ENCODE data around the gene KCNK15.

KCNK15 gene

GRCh38 chr20:44715499-44716308, 30.0 kb upstream of the KCNK15 start:
- no peak for DNase-seq (ENCODE audit: low read depth)

GRCh38 chr20:44716309-44717106, 29.2 kb upstream of the KCNK15 start:
- DNase-seq (ENCODE audit: low read depth), result no peak

GRCh38 chr20:44717986-44718385, 27.7 kb upstream of the KCNK15 start:
- no peak for DNase-seq (ENCODE audit: low read depth)

GRCh38 chr20:44719841-44720240, 25.8 kb upstream of the KCNK15 start:
- DNase-seq (ENCODE audit: low read depth), result no peak

GRCh38 chr20:44720621-44720996, 25.1 kb upstream of the KCNK15 start:
- peak; percentile 46 for DNase-seq (ENCODE audit: low read depth)

GRCh38 chr20:44720997-44721784, 24.5 kb upstream of the KCNK15 start:
- DNase-seq (ENCODE audit: low read depth), result peak; percentile 90

- DNase-seq (ENCODE audit: low read depth), result no peak
Observed at GRCh38 chr20:44721785-44722054, 23.9 kb upstream of the KCNK15 start.

GRCh38 chr20:44722990-44723389, 22.7 kb upstream of the KCNK15 start:
- DNase-seq (ENCODE audit: low read depth), result no peak

GRCh38 chr20:44723391-44723790, 22.3 kb upstream of the KCNK15 start:
- peak; percentile 35 for DNase-seq (ENCODE audit: low read depth)

GRCh38 chr20:44723798-44724362, 21.8 kb upstream of the KCNK15 start:
- DNase-seq (ENCODE audit: low read depth), result no peak

GRCh38 chr20:44724423-44725091, 21.1 kb upstream of the KCNK15 start:
- DNase-seq (ENCODE audit: low read depth), result no peak

- DNase-seq (ENCODE audit: low read depth), result no peak
Observed at GRCh38 chr20:44725837-44726236, 19.8 kb upstream of the KCNK15 start.

GRCh38 chr20:44727039-44727438, 18.6 kb upstream of the KCNK15 start:
- DNase-seq (ENCODE audit: low read depth), result no peak

GRCh38 chr20:44727651-44728050, 18.0 kb upstream of the KCNK15 start:
- no peak for DNase-seq (ENCODE audit: low read depth)

GRCh38 chr20:44728801-44729443, 16.7 kb upstream of the KCNK15 start:
- DNase-seq (ENCODE audit: low read depth), result peak; percentile 81

GRCh38 chr20:44730441-44730840, 15.2 kb upstream of the KCNK15 start:
- DNase-seq (ENCODE audit: low read depth), result peak; percentile 81

- no peak for DNase-seq (ENCODE audit: low read depth)
Observed at GRCh38 chr20:44731657-44732056, 14.0 kb upstream of the KCNK15 start.

GRCh38 chr20:44732327-44732726, 13.3 kb upstream of the KCNK15 start:
- no peak for DNase-seq (ENCODE audit: low read depth)

GRCh38 chr20:44733341-44734069, 12.2 kb upstream of the KCNK15 start:
- DNase-seq (ENCODE audit: low read depth), result peak; percentile 65

GRCh38 chr20:44734938-44735337, 10.7 kb upstream of the KCNK15 start:
- peak; percentile 56 for DNase-seq (ENCODE audit: low read depth)

- DNase-seq (ENCODE audit: low read depth), result no peak
Observed at GRCh38 chr20:44735816-44736169, 9.9 kb upstream of the KCNK15 start.

Data from iris pigment epithelial cell (primary cell).